Neural cell (in vitro differentiated cells): ENCODE data around the gene CLCN3. TPM values are rescaled to one million over a fixed set of nuclear protein-coding genes. Genes with fewer than 3 reads are reported as not detected.

Source experiments
- H2AFZ ChIP-seq: fragments of 200-600, 300-800 bp; sonication (generic), shearing (Covaris generic); 2 replicates; pipeline ENCODE4 v1.6.0; 2014; ENCODE audit warnings: low read depth, mild to moderate bottlenecking, antibody characterized with exemption, low read length, moderate library complexity
- H3F3A ChIP-seq: fragments of 200-600 bp; shearing (Covaris generic); 2 replicates; pipeline ENCODE4 v1.6.1; 2016; ENCODE audit warnings: mild to moderate bottlenecking, moderate library complexity, mixed read lengths, antibody characterized with exemption, low read length; ENCODE audit not compliant: insufficient read depth, poor library complexity, severe bottlenecking
- H3K27ac ChIP-seq: fragments of 200-600, 300-800 bp; sonication (generic), shearing (Covaris generic); 2 replicates; pipeline ENCODE4 v1.5.1; 2014; ENCODE audit warnings: mild to moderate bottlenecking, low read length, moderate library complexity
- H3K27me3 ChIP-seq: fragments of 300-800, 200-600 bp; sonication (generic), shearing (Covaris generic); 2 replicates; pipeline ENCODE4 v1.6.0; 2014; ENCODE audit warnings: mild to moderate bottlenecking, low read depth, low read length, moderate library complexity; ENCODE audit not compliant: insufficient read depth
- H3K36me3 ChIP-seq: fragments of 300-800, 200-600 bp; sonication (generic), shearing (Covaris generic); 2 replicates; pipeline ENCODE4 v1.5.1; 2014; ENCODE audit warnings: mild to moderate bottlenecking, antibody characterized with exemption, low read length, moderate library complexity; ENCODE audit not compliant: insufficient read depth
- H3K4me2 ChIP-seq: fragments of 300-800, 200-600 bp; sonication (generic), shearing (Covaris generic); 2 replicates; pipeline ENCODE4 v1.6.0; 2014; ENCODE audit warnings: mild to moderate bottlenecking, low read length
- H3K4me3 ChIP-seq: fragments of 300-800, 200-600 bp; sonication (generic), shearing (Covaris generic); 2 replicates; pipeline ENCODE4 v1.5.1; 2014; ENCODE audit warnings: mild to moderate bottlenecking, low read length, moderate library complexity
- H3K79me2 ChIP-seq: fragments of 200-600 bp; shearing (Covaris generic); replicated peaks from 2 replicates; pipeline ENCODE4 v1.6.0; 2014; ENCODE audit warnings: mild to moderate bottlenecking, low read length, moderate library complexity; ENCODE audit not compliant: insufficient read depth
- H3K9ac ChIP-seq: fragments of 300-800, 200-600 bp; sonication (generic), shearing (Covaris generic); 2 replicates; pipeline ENCODE4 v1.6.1; 2016; ENCODE audit warnings: mild to moderate bottlenecking, low read length, mixed read lengths
- H3K9me2 ChIP-seq: fragments of 200-600 bp; shearing (Covaris generic); 2 replicates; pipeline ENCODE4 v1.6.1; 2016; ENCODE audit warnings: mild to moderate bottlenecking, low read length, mixed read lengths; ENCODE audit not compliant: insufficient read depth
- H3K9me3 ChIP-seq: fragments of 200-600, 300-800 bp; sonication (generic), shearing (Covaris generic); 2 replicates; pipeline ENCODE4 v1.6.1; 2016; ENCODE audit warnings: mild to moderate bottlenecking, mixed run types, low read length, moderate library complexity, mixed read lengths
- H4K20me1 ChIP-seq: fragments of 200-600 bp; shearing (Covaris generic); 2 replicates; pipeline ENCODE4 v1.6.1; 2016; ENCODE audit warnings: mild to moderate bottlenecking, mixed run types; ENCODE audit not compliant: insufficient read depth
- EP300 ChIP-seq: fragments of 450-650 bp; conservative IDR thresholded peaks from 2 replicates; pipeline ENCODE4 v1.6.1; 2014; ENCODE audit warnings: antibody characterized with exemption, mild to moderate bottlenecking, moderate library complexity; ENCODE audit not compliant: poor library complexity, severe bottlenecking
- EZH2 ChIP-seq: fragments of 200-600, 300-800 bp; shearing (Covaris generic), sonication (generic); IDR thresholded peaks from 2 replicates; pipeline ENCODE4 v1.6.1; 2014; ENCODE audit warnings: antibody characterized with exemption, low read length, borderline replicate concordance, mild to moderate bottlenecking; ENCODE audit not compliant: insufficient read depth, poor library complexity, severe bottlenecking
- MXI1 ChIP-seq: fragments of 450-650 bp; conservative IDR thresholded peaks from 2 replicates; pipeline ENCODE4 v1.6.1; 2014; ENCODE audit warnings: antibody characterized with exemption, mild to moderate bottlenecking; ENCODE audit not compliant: poor library complexity, severe bottlenecking
- POLR2AphosphoS5 ChIP-seq: IDR thresholded peaks from 2 replicates; pipeline ENCODE4 v1.6.1; 2012
- RAD21 ChIP-seq: fragments of 450-650 bp; conservative IDR thresholded peaks from 2 replicates; pipeline ENCODE4 v1.6.1; 2014; ENCODE audit warnings: antibody characterized with exemption, mild to moderate bottlenecking, moderate library complexity
- SMC3 ChIP-seq: fragments of 450-650 bp; conservative IDR thresholded peaks from 2 replicates; pipeline ENCODE4 v1.6.1; 2014; ENCODE audit warnings: antibody characterized with exemption, mild to moderate bottlenecking, moderate library complexity; ENCODE audit not compliant: poor library complexity
- TAF1 ChIP-seq: IDR thresholded peaks from 2 replicates; pipeline ENCODE4 v1.6.1; 2012; ENCODE audit warnings: low read depth
- polyA plus RNA-seq: library from polyadenylated mRNA; depleted of rRNA; stranded (reverse); fragments of >200 nt; gene quantifications from 2 replicates; pipeline ENCODE4 v1.2.3, GENCODE V29; 2014
- TF ChIP-seq, protein P1 (sequence below): fragments of 450-650 bp; IDR thresholded peaks from 2 replicates; pipeline ENCODE4 v1.5.1; 2014; ENCODE audit warnings: antibody characterized with exemption, mild to moderate bottlenecking, moderate library complexity; ENCODE audit not compliant: poor library complexity, severe bottlenecking
- TF ChIP-seq, protein P2 (sequence below): IDR thresholded peaks from 2 replicates; pipeline ENCODE4 v1.6.1; 2012; ENCODE audit warnings: borderline replicate concordance

The CLCN3 gene
- polyA plus RNA-seq, 1 donor from 2014 or later: 68.3 TPM

DNA sequence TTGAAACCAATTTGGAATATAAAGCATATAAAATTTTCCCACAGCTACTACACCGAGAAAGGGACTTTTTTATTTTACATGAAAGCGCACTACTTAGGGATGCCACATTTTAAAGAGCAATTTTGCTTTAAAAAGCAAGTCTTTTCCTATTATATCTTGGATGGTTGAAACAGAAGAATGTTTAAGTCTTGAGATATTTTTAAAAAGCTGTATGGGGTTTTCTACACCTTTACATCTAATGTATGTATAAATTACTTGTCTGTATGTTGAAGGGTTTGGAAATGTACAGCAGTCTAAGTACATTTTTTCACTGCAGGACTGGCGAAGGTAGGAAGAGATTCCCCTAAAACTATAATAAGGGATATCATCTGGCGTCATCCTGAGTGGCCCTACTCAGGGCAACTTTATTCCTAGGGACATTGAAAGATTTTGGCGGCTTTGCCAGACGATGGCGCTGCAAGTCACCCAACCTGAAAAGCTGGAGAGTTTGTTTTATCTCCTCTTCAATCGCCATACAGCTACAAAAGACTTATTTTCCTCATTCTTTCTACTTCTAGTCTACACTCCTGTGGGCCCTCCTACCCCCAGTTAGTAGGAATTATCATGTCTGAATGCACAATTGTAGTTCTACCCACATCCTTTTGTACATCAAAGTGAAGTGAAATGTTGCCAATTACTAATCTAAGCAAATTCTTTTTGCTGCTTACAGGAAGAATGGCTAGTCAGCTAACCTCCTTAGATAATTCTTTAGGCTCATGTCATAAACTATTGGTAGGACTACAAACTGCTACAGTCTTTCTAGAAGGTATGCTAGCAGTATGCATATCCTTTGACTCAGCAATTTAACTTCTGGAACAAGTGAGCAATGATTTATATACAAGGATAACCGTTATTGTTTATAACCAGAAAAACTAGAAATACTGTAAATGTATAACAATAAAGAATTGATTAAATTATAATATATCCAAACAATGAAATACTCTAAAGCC is 7.2 kb upstream of the CLCN3 start:
- Histone ChIP-seq H3K9ac (peak overlapping the region; percentile 83), H3K9me2 (no peaks in the 10 kb centered on the region), H3K4me3 (peak overlapping the region; percentile 87), H3K9me3 (no peaks in the 10 kb centered on the region), H3K27me3 (no peaks in the 10 kb centered on the region), H4K20me1 (no peaks in the 10 kb centered on the region), H3K79me2 (peaks cover 9% of the 10 kb centered on the region), H3K36me3 (no peaks in the 10 kb centered on the region), H2AFZ (peak overlapping the region; percentile 19), H3K4me2 (peak overlapping the region; percentile 84), H3K27ac (peak overlapping the region; percentile 75), H3F3A (peaks cover 3% of the 10 kb centered on the region)
- TF ChIP-seq MXI1: no peak
- TF ChIP-seq EP300: no peak
- peak; percentile 76 for TF ChIP-seq SMC3
- peak; percentile 81 for TF ChIP-seq RAD21
- TF ChIP-seq, protein P1, sequence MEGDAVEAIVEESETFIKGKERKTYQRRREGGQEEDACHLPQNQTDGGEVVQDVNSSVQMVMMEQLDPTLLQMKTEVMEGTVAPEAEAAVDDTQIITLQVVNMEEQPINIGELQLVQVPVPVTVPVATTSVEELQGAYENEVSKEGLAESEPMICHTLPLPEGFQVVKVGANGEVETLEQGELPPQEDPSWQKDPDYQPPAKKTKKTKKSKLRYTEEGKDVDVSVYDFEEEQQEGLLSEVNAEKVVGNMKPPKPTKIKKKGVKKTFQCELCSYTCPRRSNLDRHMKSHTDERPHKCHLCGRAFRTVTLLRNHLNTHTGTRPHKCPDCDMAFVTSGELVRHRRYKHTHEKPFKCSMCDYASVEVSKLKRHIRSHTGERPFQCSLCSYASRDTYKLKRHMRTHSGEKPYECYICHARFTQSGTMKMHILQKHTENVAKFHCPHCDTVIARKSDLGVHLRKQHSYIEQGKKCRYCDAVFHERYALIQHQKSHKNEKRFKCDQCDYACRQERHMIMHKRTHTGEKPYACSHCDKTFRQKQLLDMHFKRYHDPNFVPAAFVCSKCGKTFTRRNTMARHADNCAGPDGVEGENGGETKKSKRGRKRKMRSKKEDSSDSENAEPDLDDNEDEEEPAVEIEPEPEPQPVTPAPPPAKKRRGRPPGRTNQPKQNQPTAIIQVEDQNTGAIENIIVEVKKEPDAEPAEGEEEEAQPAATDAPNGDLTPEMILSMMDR: peak; percentile 87
- TF ChIP-seq EZH2: no peak
- TF ChIP-seq, protein P2, sequence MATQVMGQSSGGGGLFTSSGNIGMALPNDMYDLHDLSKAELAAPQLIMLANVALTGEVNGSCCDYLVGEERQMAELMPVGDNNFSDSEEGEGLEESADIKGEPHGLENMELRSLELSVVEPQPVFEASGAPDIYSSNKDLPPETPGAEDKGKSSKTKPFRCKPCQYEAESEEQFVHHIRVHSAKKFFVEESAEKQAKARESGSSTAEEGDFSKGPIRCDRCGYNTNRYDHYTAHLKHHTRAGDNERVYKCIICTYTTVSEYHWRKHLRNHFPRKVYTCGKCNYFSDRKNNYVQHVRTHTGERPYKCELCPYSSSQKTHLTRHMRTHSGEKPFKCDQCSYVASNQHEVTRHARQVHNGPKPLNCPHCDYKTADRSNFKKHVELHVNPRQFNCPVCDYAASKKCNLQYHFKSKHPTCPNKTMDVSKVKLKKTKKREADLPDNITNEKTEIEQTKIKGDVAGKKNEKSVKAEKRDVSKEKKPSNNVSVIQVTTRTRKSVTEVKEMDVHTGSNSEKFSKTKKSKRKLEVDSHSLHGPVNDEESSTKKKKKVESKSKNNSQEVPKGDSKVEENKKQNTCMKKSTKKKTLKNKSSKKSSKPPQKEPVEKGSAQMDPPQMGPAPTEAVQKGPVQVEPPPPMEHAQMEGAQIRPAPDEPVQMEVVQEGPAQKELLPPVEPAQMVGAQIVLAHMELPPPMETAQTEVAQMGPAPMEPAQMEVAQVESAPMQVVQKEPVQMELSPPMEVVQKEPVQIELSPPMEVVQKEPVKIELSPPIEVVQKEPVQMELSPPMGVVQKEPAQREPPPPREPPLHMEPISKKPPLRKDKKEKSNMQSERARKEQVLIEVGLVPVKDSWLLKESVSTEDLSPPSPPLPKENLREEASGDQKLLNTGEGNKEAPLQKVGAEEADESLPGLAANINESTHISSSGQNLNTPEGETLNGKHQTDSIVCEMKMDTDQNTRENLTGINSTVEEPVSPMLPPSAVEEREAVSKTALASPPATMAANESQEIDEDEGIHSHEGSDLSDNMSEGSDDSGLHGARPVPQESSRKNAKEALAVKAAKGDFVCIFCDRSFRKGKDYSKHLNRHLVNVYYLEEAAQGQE: no peak

DNA sequence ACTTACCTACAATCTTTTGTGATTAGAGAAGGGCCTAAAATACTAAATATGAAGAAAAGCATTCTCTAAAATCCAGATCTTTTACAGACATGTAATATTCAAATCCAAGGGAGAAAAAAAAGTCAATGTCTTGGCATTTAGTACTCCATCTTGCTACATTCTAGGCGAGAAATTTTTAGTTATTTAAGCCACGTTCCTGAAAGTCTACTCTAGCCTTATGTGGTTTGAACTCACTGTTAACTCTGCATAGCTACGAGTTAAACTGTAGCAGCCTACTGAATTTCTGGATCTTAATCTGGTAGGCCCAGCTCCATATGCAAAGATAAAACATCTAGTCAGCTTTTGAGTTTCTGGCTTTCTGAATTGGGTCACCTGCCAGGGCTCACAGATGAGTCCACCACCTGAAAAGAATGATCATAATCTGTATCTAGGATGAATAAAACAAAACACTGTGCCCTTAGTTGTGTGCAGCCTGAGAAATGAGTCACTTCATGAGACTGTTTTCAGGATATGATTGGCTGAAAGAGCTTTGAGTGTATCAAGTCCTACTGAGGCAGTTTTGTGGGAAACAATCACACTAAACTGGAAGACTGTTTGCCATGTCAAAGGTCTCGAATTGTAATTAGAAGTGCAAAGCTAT is 4.8 kb upstream of the CLCN3 start:
- no peaks in the 10 kb centered on the region for H4K20me1 ChIP-seq
- no peaks in the 10 kb centered on the region for H3K27me3 ChIP-seq
- H3K9me2 ChIP-seq: no peaks in the 10 kb centered on the region
- no peak overlapping the region for H3K4me3 ChIP-seq
- no peaks in the 10 kb centered on the region for H3K9me3 ChIP-seq
- no peak overlapping the region for H2AFZ ChIP-seq
- H3K79me2 ChIP-seq: peaks cover 11% of the 10 kb centered on the region
- H3K27ac ChIP-seq: no peak overlapping the region
- no peak overlapping the region for H3K4me2 ChIP-seq
- TF ChIP-seq POLR2AphosphoS5 (no peak), RAD21 (no peak), EZH2 (no peak), EP300 (no peak), TAF1 (no peak), SMC3 (no peak), MXI1 (no peak)
- TF ChIP-seq, protein P1: no peak
- TF ChIP-seq, protein P2: no peak
- no peak overlapping the region for H3K9ac ChIP-seq
- peaks cover 3% of the 10 kb centered on the region for H3F3A ChIP-seq
- H3K36me3 ChIP-seq: no peaks in the 10 kb centered on the region
